Thymus (tissue), 11 donors: ENCODE results near the gene RASA3. TPM values are rescaled to one million over a fixed set of nuclear protein-coding genes. Genes with fewer than 3 reads are reported as not detected.

Experiments
- DNase-seq, 9 donors: peaks; one replicate each; pipeline ENCODE4 v3.0.0-alpha.2; 2013; ENCODE audit warnings: low spot score in 9 of 9, low read depth in 6 of 9, missing footprints in 1 of 9
- H3K27ac ChIP-seq, 2 donors: one replicate each; pipeline ENCODE4 v1.5.1; 2013; ENCODE audit warnings: control low read depth in 1 of 2, low read depth in 1 of 2, low read length in 1 of 2, mild to moderate bottlenecking in 1 of 2, moderate library complexity in 1 of 2
- H3K27me3 ChIP-seq, 2 donors: one replicate each; pipeline ENCODE4 v1.5.1; 2013; ENCODE audit warnings: low read length in 1 of 2; ENCODE audit not compliant: control insufficient read depth in 2 of 2, insufficient read depth in 1 of 2
- H3K36me3 ChIP-seq, 2 donors: one replicate each; pipeline ENCODE4 v1.5.1; 2013; ENCODE audit warnings: low read length in 1 of 2, mild to moderate bottlenecking in 1 of 2, moderate library complexity in 1 of 2; ENCODE audit not compliant: control insufficient read depth in 2 of 2, insufficient read depth in 2 of 2
- H3K4me1 ChIP-seq, 2 donors: one replicate each; pipeline ENCODE4 v1.5.1; 2013; ENCODE audit warnings: low read length in 2 of 2; ENCODE audit not compliant: control insufficient read depth in 2 of 2, insufficient read depth in 2 of 2
- H3K4me3 ChIP-seq, 2 donors: one replicate each; pipeline ENCODE4 v1.5.1; 2013; ENCODE audit warnings: low read length in 2 of 2, control low read depth in 1 of 2, mild to moderate bottlenecking in 1 of 2
- H3K9me3 ChIP-seq, 2 donors: one replicate each; pipeline ENCODE4 v1.5.1; 2013; ENCODE audit warnings: low read length in 1 of 2, mild to moderate bottlenecking in 1 of 2; ENCODE audit not compliant: control insufficient read depth in 2 of 2, insufficient read depth in 1 of 2
- WGBS: extraction: QIAGEN DNeasy Blood & Tissue Kit; methylation state at CpG from one replicate; pipeline ENCODE4 v1.1.7; 2013; 5-methylcytosine and 5-hydroxymethylcytosine counted together
- polyA plus RNA-seq: library from polyadenylated mRNA; stranded (reverse); fragments of 200-250 nt; gene quantifications from one replicate; pipeline ENCODE4 v1.2.3, GENCODE V29; 2013
- total RNA-seq: library from RNA; stranded (reverse); fragments of 120-200 nt; gene quantifications from one replicate; pipeline ENCODE4 v1.2.4, GENCODE V29; 2013
- donor health status: healthy.

The RASA3 gene
- total and polyA plus RNA-seq, 2 donors, result 23.8 to 25.1 TPM

GRCh38 chr13:113948034-113948742 is 184.2 kb downstream of the RASA3 start:
- Histone ChIP-seq H3K27ac (no peak overlapping the region), H3K9me3 (peaks cover 0 to 7% of the 10 kb centered on the region in 2 donors), H3K4me3 (no peak overlapping the region), H3K36me3 (no peaks in the 10 kb centered on the region), H3K4me1 (peaks cover 0 to 6% of the 10 kb centered on the region in 2 donors), H3K27me3 (peaks cover 0 to 10% of the 10 kb centered on the region in 2 donors)
- 74% methylated on average over 14 of the region's 14 CpGs for WGBS
- no peak for DNase-seq

- no peak for DNase-seq
- peaks cover 0 to 10% of the 10 kb centered on the region in 2 donors for H3K27me3 ChIP-seq
- WGBS, result 81% methylated on average over 17 of the region's 17 CpGs
- H3K36me3 ChIP-seq, result no peaks in the 10 kb centered on the region
- peaks cover 0 to 6% of the 10 kb centered on the region in 2 donors for H3K4me1 ChIP-seq
- no peak overlapping the region for H3K27ac ChIP-seq
- no peak overlapping the region for H3K4me3 ChIP-seq
- peaks cover 0 to 5% of the 10 kb centered on the region in 2 donors for H3K9me3 ChIP-seq
Measured at GRCh38 chr13:113947311-113948033, 185.0 kb downstream of the RASA3 start.

- peaks cover 0 to 4% of the 10 kb centered on the region in 2 donors for H3K9me3 ChIP-seq
- H3K36me3 ChIP-seq, result no peaks in the 10 kb centered on the region
- H3K27me3 ChIP-seq, result peaks cover 0 to 11% of the 10 kb centered on the region in 2 donors
- H3K27ac ChIP-seq, result no peak overlapping the region
- WGBS, result 93% methylated on average over 26 of the region's 26 CpGs
- no peak overlapping the region for H3K4me3 ChIP-seq
- H3K4me1 ChIP-seq, result peaks cover 0 to 6% of the 10 kb centered on the region in 2 donors
- no peak for DNase-seq
Measured at GRCh38 chr13:113946409-113947181, 185.8 kb downstream of the RASA3 start.

- H3K9me3 ChIP-seq, result peaks cover 0 to 4% of the 10 kb centered on the region in 2 donors
- H3K36me3 ChIP-seq, result no peaks in the 10 kb centered on the region
- no peak for DNase-seq
- peaks cover 0 to 1% of the 10 kb centered on the region in 2 donors for H3K4me1 ChIP-seq
- H3K27ac ChIP-seq, result no peak overlapping the region
- H3K27me3 ChIP-seq, result peaks cover 0 to 6% of the 10 kb centered on the region in 2 donors
- 92% methylated on average over 26 of the region's 26 CpGs for WGBS
- no peak overlapping the region for H3K4me3 ChIP-seq
Measured at GRCh38 chr13:113945857-113946408, 186.5 kb downstream of the RASA3 start.

GRCh38 chr13:113943821-113944565 is 188.4 kb downstream of the RASA3 start:
- no peak overlapping the region for H3K4me3 ChIP-seq
- no peak overlapping the region for H3K27ac ChIP-seq
- H3K36me3 ChIP-seq, result no peaks in the 10 kb centered on the region
- 97% methylated on average over 19 of the region's 19 CpGs for WGBS
- no peaks in the 10 kb centered on the region for H3K4me1 ChIP-seq
- H3K9me3 ChIP-seq, result peaks cover 0 to 4% of the 10 kb centered on the region in 2 donors
- DNase-seq, result no peak
- peaks cover 0 to 7% of the 10 kb centered on the region in 2 donors for H3K27me3 ChIP-seq

GRCh38 chr13:113942591-113943103 is 189.8 kb downstream of the RASA3 start:
- H3K36me3 ChIP-seq, result no peaks in the 10 kb centered on the region
- WGBS, result 96% methylated on average over 23 of the region's 23 CpGs
- peaks cover 0 to 13% of the 10 kb centered on the region in 2 donors for H3K27me3 ChIP-seq
- H3K4me3 ChIP-seq, result no peak overlapping the region
- H3K27ac ChIP-seq, result no peak overlapping the region
- DNase-seq, result no peak
- no peaks in the 10 kb centered on the region for H3K4me1 ChIP-seq
- peaks cover 0 to 4% of the 10 kb centered on the region in 2 donors for H3K9me3 ChIP-seq

- Histone ChIP-seq H3K9me3 (peaks cover 0 to 4% of the 10 kb centered on the region in 2 donors), H3K4me1 (no peaks in the 10 kb centered on the region), H3K36me3 (no peaks in the 10 kb centered on the region), H3K27me3 (peaks cover 0 to 13% of the 10 kb centered on the region in 2 donors), H3K27ac (no peak overlapping the region), H3K4me3 (no peak overlapping the region)
- WGBS, result 80% methylated on average over 16 of the region's 16 CpGs
- DNase-seq, result no peak
Measured at GRCh38 chr13:113941571-113942191, 190.7 kb downstream of the RASA3 start.

GRCh38 chr13:113939944-113940297 is 192.5 kb downstream of the RASA3 start:
- no peak for DNase-seq
- Histone ChIP-seq H3K4me3 (no peak overlapping the region), H3K27me3 (peaks cover 0 to 29% of the 10 kb centered on the region in 2 donors), H3K36me3 (no peaks in the 10 kb centered on the region), H3K9me3 (peaks cover 1 to 4% of the 10 kb centered on the region in 2 donors), H3K4me1 (no peaks in the 10 kb centered on the region), H3K27ac (no peak overlapping the region)
- 78% methylated on average over 16 of the region's 16 CpGs for whole genome bisulfite sequencing
